K562 (cell line): ENCODE data around the gene IGSF9. TPM values are rescaled to one million over a fixed set of nuclear protein-coding genes. Genes with fewer than 3 reads are reported as not detected.

ENCODE experiments used
- ARID2 ChIP-seq: fragments of 450-650 bp; IDR thresholded peaks from 2 replicates; pipeline ENCODE4 v1.6.1; 2017; ENCODE audit warnings: antibody characterized with exemption, mild to moderate bottlenecking
- BHLHE40 ChIP-seq: IDR thresholded peaks from 2 replicates; pipeline ENCODE4 v1.6.1; 2011; ENCODE audit warnings: low read length, improper control_type of control experiment
- CBX1 ChIP-seq: sonication (generic); IDR thresholded peaks from 2 replicates; pipeline ENCODE4 v1.6.1; 2016; ENCODE audit warnings: antibody characterized with exemption, low read depth, mild to moderate bottlenecking
- CHD7 ChIP-seq: fragments of 200-600 bp; sonication (generic); IDR thresholded peaks from one replicate; pipeline ENCODE4 v1.6.1; 2012; ENCODE audit warnings: mild to moderate bottlenecking, low read depth, low read length, inconsistent platforms
- IRF1 ChIP-seq: sonication (generic); formaldehyde crosslinking; IDR thresholded peaks from 2 replicates; pipeline ENCODE4 v1.8.0; 2022; ENCODE audit warnings: missing genetic modification reagents, mild to moderate bottlenecking, borderline replicate concordance
- NFRKB ChIP-seq: fragments of 450-650 bp; IDR thresholded peaks from 2 replicates; pipeline ENCODE4 v1.6.1; 2016; ENCODE audit warnings: low read depth
- NR1H2 ChIP-seq: sonication (generic); formaldehyde crosslinking; IDR thresholded peaks from 2 replicates; pipeline ENCODE4 v1.4.0; 2020; ENCODE audit warnings: mild to moderate bottlenecking, missing genetic modification reagents
- THRA ChIP-seq: fragments of 450-650 bp; IDR thresholded peaks from 2 replicates; pipeline ENCODE4 v1.6.1; 2017; ENCODE audit warnings: mild to moderate bottlenecking, moderate library complexity
- ZNF274 ChIP-seq: IDR thresholded peaks from 2 replicates; pipeline ENCODE4 v1.6.1; 2011; ENCODE audit warnings: low read depth, mild to moderate bottlenecking, low read length, moderate library complexity, borderline replicate concordance
- ZNF282 ChIP-seq: sonication (generic); formaldehyde crosslinking; IDR thresholded peaks from 2 replicates; pipeline ENCODE4 v1.8.1; 2023; ENCODE audit warnings: missing genetic modification reagents
- polyA plus RNA-seq, 8 experiments: library from polyadenylated mRNA; depleted of rRNA in 4 of 8; stranded (reverse) in 5 of 8; unstranded in 3 of 8; fragments of >200 nt; fragmentation: Nextera tagmentation in 2 of 8; fragmentation: Illumina TruSeq in 1 of 8; extraction: Ambion mirVana in 2 of 8; extraction: Trizol in 1 of 8; gene quantifications; 2 replicates each; pipeline versions ENCODE4 v1.2.1 to v1.2.3, GENCODE V29; 2011 to 2014; ENCODE audit warnings: inconsistent platforms in 1 of 8, missing spikeins in 1 of 8
- total RNA-seq, 7 experiments: library from RNA; depleted of rRNA in 6 of 7; stranded (reverse); fragments of >200 nt in 6 of 7; fragmentation: Illumina TruSeq in 2 of 7; extraction: Trizol in 2 of 7; gene quantifications; 2 replicates each; pipeline versions ENCODE4 v1.2.1 to v1.2.3, GENCODE V29; 2011 to 2021; ENCODE audit warnings: low replicate concordance in 1 of 7
- TF ChIP-seq, protein P1 (sequence below): sonication (generic); formaldehyde crosslinking; IDR thresholded peaks from 2 replicates; pipeline ENCODE4 v1.8.1; 2023; ENCODE audit warnings: mild to moderate bottlenecking, missing genetic modification reagents

Gene IGSF9
- total and polyA plus RNA-seq, 9 of the 15 experiments (the other 6 are each of a cell fraction or from before 2014, with no cell fraction given), result 0.03 to 0.29 (median 0.07) TPM; not detected in 1

DNA sequence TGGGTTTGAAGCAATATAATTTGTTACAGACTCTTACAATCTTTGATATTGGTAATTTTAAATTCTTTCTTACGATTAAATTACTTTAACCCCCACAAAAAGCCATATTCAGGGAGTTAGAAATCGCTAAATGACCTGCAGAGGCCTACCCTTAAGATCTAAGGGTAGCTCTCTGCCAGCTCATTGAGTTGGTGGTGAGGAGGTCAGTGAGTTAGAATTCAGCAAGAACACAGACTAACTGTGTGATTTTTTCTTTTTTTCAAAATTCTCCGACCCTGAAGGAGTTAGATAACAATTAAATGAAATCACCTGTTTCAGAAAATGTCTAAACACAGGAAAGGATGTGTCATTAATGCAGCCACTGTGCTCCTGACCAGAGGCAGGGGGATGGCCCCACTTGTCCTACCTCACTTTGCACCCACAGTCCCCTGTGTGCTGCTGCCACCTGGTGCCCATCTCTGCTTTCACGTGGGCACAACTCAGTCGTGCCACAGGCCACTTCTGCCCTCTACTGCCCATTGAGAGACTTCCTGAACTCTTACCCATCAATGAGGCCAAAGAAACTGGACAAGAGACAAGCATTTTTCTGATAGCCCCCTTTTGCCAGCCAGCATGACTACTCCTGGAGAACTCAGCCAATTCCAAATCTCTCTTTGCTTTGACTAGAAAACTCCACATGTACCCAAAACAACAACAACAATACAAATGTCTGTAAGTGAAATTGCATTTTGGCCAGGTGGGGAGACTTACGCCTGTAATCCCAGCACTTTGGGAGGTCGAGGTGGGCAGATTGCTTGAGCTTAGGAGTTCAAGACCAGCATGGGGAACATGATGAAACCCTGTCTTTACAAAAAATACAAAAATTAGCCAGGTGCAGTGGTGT is 53.9 kb downstream of the IGSF9 start (continued):
- TF ChIP-seq, protein P1, sequence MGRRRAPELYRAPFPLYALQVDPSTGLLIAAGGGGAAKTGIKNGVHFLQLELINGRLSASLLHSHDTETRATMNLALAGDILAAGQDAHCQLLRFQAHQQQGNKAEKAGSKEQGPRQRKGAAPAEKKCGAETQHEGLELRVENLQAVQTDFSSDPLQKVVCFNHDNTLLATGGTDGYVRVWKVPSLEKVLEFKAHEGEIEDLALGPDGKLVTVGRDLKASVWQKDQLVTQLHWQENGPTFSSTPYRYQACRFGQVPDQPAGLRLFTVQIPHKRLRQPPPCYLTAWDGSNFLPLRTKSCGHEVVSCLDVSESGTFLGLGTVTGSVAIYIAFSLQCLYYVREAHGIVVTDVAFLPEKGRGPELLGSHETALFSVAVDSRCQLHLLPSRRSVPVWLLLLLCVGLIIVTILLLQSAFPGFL (CRISPR knock-in tag), result no peak
- TF ChIP-seq CHD7 (no peak), IRF1 (CRISPR knock-in tag) (no peak), NFRKB (no peak), ZNF282 (CRISPR knock-in tag) (no peak), THRA (no peak), CBX1 (no peak), BHLHE40 (0 out of 2 replicates have a peak, but pooled peaks have one; percentile 35), ZNF274 (no peak), NR1H2 (no peak), ARID2 (peak; percentile 91)
